HepG2 (cell line): ENCODE measurements around the gene ADM. TPM values are rescaled to one million over a fixed set of nuclear protein-coding genes. Genes with fewer than 3 reads are reported as not detected.

ENCODE experiments used
- ATF7-NPFF ChIP-seq: sonication (generic); formaldehyde crosslinking; IDR thresholded peaks from 2 replicates; pipeline ENCODE4 v1.8.1; 2023; ENCODE audit warnings: mild to moderate bottlenecking, low read depth, missing genetic modification reagents, moderate library complexity
- GATAD2A ChIP-seq: IDR thresholded peaks from 2 replicates; pipeline ENCODE4 v1.6.1; 2016
- PAF1 ChIP-seq: IDR thresholded peaks from 2 replicates; pipeline ENCODE4 v1.6.1; 2016; ENCODE audit warnings: missing genetic modification reagents, missing compliant biosample characterization
- POLR2G ChIP-seq: fragments of 200-400 bp; formaldehyde crosslinking; IDR thresholded peaks from 2 replicates; pipeline ENCODE4 v1.6.1; 2018; ENCODE audit warnings: mild to moderate bottlenecking, low read depth, low read length, moderate library complexity
- RBFOX2 ChIP-seq: fragments of 200-400 bp; formaldehyde crosslinking; IDR thresholded peaks from 2 replicates; pipeline ENCODE4 v1.6.1; 2017; ENCODE audit warnings: low read depth, mild to moderate bottlenecking, low read length
- SOX6 ChIP-seq, 2 experiments: fragments of 450-650 bp in 1 of 2; sonication (generic) in 1 of 2; formaldehyde crosslinking in 1 of 2; IDR thresholded peaks; 2 replicates each; pipeline versions ENCODE4 v1.4.0 to v1.6.1; 2017 to 2020; ENCODE audit warnings: antibody characterized with exemption in 1 of 2, mild to moderate bottlenecking in 1 of 2, missing genetic modification reagents in 1 of 2
- YEATS4 ChIP-seq: sonication (generic); formaldehyde crosslinking; IDR thresholded peaks from 2 replicates; pipeline ENCODE4 v1.4.0; 2020; ENCODE audit warnings: missing genetic modification reagents, borderline replicate concordance
- ZBTB38 ChIP-seq: sonication (generic); formaldehyde crosslinking; IDR thresholded peaks from 2 replicates; pipeline ENCODE4 v1.5.1; 2020; ENCODE audit warnings: mild to moderate bottlenecking, missing genetic modification reagents
- ZNF331 ChIP-seq: sonication (generic); formaldehyde crosslinking; IDR thresholded peaks from 2 replicates; pipeline ENCODE4 v1.4.0; 2020; ENCODE audit warnings: missing genetic modification reagents
- ZNF816 ChIP-seq: sonication (generic); formaldehyde crosslinking; IDR thresholded peaks from 2 replicates; pipeline ENCODE4 v1.8.0; 2022; ENCODE audit warnings: missing genetic modification reagents, mild to moderate bottlenecking, borderline replicate concordance
- ZNF850 ChIP-seq: sonication (generic); formaldehyde crosslinking; conservative IDR thresholded peaks from 2 replicates; pipeline ENCODE4 v1.9.0; 2021; ENCODE audit warnings: mild to moderate bottlenecking, missing genetic modification reagents
- polyA plus RNA-seq, 8 experiments: library from polyadenylated mRNA; depleted of rRNA in 3 of 8; stranded (reverse) in 7 of 8; unstranded in 1 of 8; fragments of >200 nt; fragmentation: Illumina TruSeq in 4 of 8; extraction: Trizol in 4 of 8; gene quantifications; 2 replicates each; pipeline versions ENCODE4 v1.2.1 to v1.2.3, GENCODE V29; 2011 to 2016; ENCODE audit warnings: low read depth in 4 of 8, missing spikeins in 1 of 8, mixed read lengths in 1 of 8; ENCODE audit not compliant: insufficient read depth in 1 of 8
- total RNA-seq, 5 experiments: library from RNA; depleted of rRNA; stranded (reverse); fragments of >200 nt; fragmentation: Illumina TruSeq; extraction: Trizol; gene quantifications; 2 replicates each; pipeline ENCODE4 v1.2.3, GENCODE V29; 2016; ENCODE audit warnings: low read depth in 1 of 5
- TF ChIP-seq, protein P1 (sequence below): sonication (generic); formaldehyde crosslinking; IDR thresholded peaks from 2 replicates; pipeline ENCODE4 v1.5.1; 2020; ENCODE audit warnings: mild to moderate bottlenecking, missing genetic modification reagents
- TF ChIP-seq, protein P2 (sequence below): sonication (generic); formaldehyde crosslinking; IDR thresholded peaks from 2 replicates; pipeline ENCODE4; 2020; ENCODE audit warnings: missing genetic modification reagents, mild to moderate bottlenecking, borderline replicate concordance
- TF ChIP-seq, protein P3 (sequence below): sonication (generic); formaldehyde crosslinking; IDR thresholded peaks from 2 replicates; pipeline ENCODE4 v1.4.0; 2020; ENCODE audit warnings: missing genetic modification reagents
- TF ChIP-seq, protein P4 (sequence below): sonication (generic); formaldehyde crosslinking; IDR thresholded peaks from 2 replicates; pipeline ENCODE4 v1.4.0; 2020; ENCODE audit warnings: mild to moderate bottlenecking, missing genetic modification reagents, borderline replicate concordance

Gene ADM
- total and polyA plus RNA-seq, 2 of the 13 experiments (the other 11 are each of a cell fraction or from before 2014, with no cell fraction given), result 10.7 to 26.1 TPM

DNA sequence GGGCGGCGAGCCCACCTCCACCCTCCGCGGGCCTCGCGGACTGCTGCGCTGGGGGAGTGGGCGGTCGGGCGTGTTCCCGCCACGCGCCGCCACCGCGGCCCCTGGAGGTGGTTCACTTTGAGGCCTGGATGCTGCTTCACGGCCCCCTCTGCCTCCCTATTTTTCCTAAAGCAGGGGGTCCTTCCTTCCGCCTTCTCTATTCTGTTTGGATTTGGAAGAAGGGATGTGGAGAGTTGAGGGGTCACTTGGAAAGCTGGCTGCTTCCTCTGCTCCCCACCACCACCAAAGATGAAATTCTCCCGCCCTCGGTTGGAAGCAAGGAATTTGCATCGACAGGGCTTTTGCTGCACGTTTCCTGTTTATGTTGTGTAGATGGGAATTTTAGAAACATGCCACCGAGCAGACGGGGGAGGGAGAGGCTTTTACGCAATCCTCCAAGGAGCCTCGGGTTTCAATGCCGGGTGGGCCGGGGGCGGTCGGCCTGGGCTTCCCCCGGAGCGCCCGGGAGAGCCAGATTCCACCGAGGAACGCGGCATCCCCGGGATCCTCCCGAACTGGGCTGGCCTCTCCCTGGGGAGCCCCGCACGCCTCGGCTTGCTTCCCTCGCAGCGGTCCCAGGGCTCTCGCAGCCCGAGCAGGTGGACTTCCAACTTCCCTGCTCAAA is 10.5 kb upstream of the ADM start (continued):
- TF ChIP-seq, protein P1, sequence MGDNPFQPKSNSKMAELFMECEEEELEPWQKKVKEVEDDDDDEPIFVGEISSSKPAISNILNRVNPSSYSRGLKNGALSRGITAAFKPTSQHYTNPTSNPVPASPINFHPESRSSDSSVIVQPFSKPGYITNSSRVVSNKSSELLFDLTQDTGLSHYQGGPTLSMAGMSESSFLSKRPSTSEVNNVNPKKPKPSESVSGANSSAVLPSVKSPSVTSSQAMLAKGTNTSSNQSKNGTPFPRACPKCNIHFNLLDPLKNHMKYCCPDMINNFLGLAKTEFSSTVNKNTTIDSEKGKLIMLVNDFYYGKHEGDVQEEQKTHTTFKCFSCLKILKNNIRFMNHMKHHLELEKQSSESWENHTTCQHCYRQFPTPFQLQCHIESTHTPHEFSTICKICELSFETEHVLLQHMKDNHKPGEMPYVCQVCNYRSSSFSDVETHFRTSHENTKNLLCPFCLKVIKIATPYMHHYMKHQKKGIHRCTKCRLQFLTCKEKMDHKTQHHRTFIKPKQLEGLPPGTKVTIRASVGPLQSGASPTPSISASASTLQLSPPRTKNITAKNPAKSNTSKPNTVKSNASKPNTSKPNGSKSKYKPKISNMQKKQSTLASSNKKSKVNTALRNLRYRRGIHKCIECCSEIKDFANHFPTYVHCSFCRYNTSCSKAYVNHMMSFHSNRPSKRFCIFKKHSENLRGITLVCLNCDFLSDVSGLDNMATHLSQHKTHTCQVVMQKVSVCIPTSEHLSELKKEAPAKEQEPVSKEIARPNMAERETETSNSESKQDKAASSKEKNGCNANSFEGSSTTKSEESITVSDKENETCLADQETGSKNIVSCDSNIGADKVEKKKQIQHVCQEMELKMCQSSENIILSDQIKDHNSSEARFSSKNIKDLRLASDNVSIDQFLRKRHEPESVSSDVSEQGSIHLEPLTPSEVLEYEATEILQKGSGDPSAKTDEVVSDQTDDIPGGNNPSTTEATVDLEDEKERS, result no peak; the same call in 1 of the 2 replicates
- TF ChIP-seq, protein P2, sequence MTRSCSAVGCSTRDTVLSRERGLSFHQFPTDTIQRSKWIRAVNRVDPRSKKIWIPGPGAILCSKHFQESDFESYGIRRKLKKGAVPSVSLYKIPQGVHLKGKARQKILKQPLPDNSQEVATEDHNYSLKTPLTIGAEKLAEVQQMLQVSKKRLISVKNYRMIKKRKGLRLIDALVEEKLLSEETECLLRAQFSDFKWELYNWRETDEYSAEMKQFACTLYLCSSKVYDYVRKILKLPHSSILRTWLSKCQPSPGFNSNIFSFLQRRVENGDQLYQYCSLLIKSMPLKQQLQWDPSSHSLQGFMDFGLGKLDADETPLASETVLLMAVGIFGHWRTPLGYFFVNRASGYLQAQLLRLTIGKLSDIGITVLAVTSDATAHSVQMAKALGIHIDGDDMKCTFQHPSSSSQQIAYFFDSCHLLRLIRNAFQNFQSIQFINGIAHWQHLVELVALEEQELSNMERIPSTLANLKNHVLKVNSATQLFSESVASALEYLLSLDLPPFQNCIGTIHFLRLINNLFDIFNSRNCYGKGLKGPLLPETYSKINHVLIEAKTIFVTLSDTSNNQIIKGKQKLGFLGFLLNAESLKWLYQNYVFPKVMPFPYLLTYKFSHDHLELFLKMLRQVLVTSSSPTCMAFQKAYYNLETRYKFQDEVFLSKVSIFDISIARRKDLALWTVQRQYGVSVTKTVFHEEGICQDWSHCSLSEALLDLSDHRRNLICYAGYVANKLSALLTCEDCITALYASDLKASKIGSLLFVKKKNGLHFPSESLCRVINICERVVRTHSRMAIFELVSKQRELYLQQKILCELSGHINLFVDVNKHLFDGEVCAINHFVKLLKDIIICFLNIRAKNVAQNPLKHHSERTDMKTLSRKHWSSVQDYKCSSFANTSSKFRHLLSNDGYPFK (CRISPR knock-in tag), result 0 out of 2 replicates have a peak, but pooled peaks have one; percentile 42
- peak; percentile 74 for TF ChIP-seq POLR2G
- TF ChIP-seq ZBTB38 (CRISPR knock-in tag), result no peak
- TF ChIP-seq, protein P3, sequence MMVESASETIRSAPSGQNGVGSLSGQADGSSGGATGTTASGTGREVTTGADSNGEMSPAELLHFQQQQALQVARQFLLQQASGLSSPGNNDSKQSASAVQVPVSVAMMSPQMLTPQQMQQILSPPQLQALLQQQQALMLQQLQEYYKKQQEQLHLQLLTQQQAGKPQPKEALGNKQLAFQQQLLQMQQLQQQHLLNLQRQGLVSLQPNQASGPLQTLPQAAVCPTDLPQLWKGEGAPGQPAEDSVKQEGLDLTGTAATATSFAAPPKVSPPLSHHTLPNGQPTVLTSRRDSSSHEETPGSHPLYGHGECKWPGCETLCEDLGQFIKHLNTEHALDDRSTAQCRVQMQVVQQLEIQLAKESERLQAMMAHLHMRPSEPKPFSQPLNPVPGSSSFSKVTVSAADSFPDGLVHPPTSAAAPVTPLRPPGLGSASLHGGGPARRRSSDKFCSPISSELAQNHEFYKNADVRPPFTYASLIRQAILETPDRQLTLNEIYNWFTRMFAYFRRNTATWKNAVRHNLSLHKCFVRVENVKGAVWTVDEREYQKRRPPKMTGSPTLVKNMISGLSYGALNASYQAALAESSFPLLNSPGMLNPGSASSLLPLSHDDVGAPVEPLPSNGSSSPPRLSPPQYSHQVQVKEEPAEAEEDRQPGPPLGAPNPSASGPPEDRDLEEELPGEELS (CRISPR knock-in tag), result peak; percentile 60
- TF ChIP-seq ATF7-NPFF, result 0 out of 2 replicates have a peak, but pooled peaks have one; percentile 70
- peak; percentile 45; the same call in 1 of the 2 replicates for TF ChIP-seq ZNF331
- TF ChIP-seq GATAD2A (CRISPR knock-in tag), result 0 out of 2 replicates have a peak, but pooled peaks have one; percentile 24
- peak; percentile 55; the same call in 1 of the 2 replicates for TF ChIP-seq ZNF816 (CRISPR knock-in tag)
- peak; percentile 72 for TF ChIP-seq RBFOX2
- TF ChIP-seq, protein P4, sequence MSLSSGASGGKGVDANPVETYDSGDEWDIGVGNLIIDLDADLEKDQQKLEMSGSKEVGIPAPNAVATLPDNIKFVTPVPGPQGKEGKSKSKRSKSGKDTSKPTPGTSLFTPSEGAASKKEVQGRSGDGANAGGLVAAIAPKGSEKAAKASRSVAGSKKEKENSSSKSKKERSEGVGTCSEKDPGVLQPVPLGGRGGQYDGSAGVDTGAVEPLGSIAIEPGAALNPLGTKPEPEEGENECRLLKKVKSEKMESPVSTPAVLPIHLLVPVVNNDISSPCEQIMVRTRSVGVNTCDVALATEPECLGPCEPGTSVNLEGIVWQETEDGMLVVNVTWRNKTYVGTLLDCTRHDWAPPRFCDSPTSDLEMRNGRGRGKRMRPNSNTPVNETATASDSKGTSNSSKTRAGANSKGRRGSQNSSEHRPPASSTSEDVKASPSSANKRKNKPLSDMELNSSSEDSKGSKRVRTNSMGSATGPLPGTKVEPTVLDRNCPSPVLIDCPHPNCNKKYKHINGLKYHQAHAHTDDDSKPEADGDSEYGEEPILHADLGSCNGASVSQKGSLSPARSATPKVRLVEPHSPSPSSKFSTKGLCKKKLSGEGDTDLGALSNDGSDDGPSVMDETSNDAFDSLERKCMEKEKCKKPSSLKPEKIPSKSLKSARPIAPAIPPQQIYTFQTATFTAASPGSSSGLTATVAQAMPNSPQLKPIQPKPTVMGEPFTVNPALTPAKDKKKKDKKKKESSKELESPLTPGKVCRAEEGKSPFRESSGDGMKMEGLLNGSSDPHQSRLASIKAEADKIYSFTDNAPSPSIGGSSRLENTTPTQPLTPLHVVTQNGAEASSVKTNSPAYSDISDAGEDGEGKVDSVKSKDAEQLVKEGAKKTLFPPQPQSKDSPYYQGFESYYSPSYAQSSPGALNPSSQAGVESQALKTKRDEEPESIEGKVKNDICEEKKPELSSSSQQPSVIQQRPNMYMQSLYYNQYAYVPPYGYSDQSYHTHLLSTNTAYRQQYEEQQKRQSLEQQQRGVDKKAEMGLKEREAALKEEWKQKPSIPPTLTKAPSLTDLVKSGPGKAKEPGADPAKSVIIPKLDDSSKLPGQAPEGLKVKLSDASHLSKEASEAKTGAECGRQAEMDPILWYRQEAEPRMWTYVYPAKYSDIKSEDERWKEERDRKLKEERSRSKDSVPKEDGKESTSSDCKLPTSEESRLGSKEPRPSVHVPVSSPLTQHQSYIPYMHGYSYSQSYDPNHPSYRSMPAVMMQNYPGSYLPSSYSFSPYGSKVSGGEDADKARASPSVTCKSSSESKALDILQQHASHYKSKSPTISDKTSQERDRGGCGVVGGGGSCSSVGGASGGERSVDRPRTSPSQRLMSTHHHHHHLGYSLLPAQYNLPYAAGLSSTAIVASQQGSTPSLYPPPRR, result peak; percentile 55; the same call in 1 of the 2 replicates
- peak; percentile 6; the same call in 1 of the 2 replicates for TF ChIP-seq YEATS4 (CRISPR knock-in tag)
- no peak for TF ChIP-seq PAF1 (CRISPR knock-in tag)
- TF ChIP-seq SOX6 (IDR thresholded peaks at IDR 0.05), result no peak
- peak; percentile 28; the same call in 1 of the 2 replicates for TF ChIP-seq SOX6 (CRISPR knock-in tag; IDR thresholded peaks at IDR 0.05)
- 0 out of 2 replicates have a peak, but pooled peaks have one; percentile 68 for TF ChIP-seq ZNF850
